ENCODE results near the gene LAMB3. TPM values are rescaled to one million over a fixed set of nuclear protein-coding genes. Genes with fewer than 3 reads are reported as not detected.

The LAMB3 gene
- polyA plus RNA-seq, 5 donors, result 36.5 to 99.7 (median 57.8) TPM

DNA sequence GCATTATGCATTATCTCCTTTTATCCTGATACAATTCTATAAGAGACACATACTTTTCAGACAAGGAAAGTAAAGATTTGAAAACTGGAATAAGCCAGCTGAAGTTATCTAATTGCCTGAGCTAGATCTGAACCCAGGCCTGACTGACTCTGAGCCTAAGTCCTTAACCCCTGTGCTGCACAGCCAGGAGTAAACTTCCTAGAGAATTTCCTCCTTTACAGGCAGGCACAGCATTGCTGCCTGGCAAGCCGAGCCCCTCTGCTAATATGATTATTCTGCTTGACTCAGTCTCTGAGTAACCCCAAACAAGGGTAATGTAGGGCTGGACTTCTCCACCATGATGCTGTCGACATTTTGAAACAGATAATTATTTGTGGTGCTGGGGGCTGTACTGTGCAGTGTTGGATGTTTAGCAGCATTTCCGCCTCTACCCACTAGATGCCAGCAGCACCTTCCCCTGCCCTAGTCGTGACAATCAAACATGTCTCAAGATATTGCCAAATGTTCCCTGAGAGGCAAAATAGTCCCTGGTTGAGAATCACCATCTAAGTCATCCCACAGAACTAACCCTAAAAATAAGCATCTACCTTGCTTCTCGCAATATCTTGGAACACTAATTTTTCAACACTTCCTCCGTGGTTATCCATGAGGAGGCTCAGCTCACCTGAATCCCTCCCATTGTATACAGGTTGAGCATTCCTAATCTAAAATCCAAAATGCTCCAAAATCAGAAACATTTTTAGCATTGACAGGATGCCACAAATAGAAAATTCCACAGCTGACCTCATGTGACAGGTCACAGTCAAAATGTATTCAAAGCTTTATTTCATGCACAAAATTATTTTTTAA lies 50.2 kb downstream of the LAMB3 start:
- peak in 1 of 2 donors; percentile 47 for DNase-seq

DNA sequence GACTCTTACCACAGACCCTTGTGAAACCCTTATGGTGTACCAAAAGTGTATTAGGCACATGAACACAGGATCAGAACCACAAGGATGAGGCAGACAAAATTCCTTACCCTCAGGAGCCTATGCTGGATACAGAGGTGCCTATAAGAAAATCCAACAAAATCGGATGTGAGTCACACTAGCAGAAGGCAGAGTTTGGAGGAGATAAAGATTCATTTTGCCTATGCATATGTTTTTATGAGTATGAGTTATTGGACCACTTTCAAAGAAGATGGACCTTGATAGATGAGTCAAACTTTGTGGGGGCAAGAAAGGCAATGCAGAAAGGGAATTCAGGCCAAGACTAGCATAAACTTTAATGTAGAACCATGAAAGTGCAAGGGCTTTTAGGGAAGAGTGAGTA lies 51.7 kb downstream of the LAMB3 start:
- DNase-seq, result no peak

DNA sequence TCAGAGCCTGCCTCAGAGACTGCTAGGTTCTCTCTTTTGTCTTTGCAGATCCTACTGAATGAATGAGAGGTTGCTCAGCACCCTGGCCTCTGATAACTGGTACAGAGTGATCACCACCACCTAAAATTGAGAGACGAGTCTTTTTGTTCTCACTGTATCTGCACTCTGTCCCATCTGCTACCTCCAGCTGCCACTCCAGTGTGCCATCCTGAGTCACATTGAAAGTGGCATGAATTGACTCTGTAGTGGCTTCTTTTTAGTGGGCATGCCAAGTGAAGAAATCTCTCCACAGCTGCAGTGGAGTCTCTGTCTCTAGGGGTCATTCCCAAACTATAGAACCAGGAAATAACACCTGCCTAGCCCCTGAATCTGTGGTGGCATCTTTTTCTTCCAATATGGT lies 54.0 kb downstream of the LAMB3 start:
- no peak for DNase-seq

DNA sequence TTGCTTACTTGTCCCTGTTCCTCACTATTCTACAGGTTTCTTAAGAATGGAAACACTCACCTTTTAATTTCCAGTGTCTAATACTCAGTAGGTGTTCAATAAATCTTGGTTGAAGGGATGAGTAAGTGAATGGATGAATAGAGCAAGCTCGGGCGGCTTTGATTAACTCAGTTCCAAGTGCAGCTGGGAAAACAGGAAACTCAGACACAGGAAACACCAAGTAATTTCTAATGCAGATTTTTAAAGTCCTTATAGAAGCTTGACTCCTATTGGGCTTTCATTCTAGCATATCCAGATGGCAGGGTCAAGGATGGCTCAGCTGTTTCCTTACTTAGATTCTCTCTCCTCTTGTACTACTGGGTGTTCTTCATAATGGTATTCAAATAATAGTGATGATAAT lies 54.7 kb downstream of the LAMB3 start:
- DNase-seq, result no peak

DNA sequence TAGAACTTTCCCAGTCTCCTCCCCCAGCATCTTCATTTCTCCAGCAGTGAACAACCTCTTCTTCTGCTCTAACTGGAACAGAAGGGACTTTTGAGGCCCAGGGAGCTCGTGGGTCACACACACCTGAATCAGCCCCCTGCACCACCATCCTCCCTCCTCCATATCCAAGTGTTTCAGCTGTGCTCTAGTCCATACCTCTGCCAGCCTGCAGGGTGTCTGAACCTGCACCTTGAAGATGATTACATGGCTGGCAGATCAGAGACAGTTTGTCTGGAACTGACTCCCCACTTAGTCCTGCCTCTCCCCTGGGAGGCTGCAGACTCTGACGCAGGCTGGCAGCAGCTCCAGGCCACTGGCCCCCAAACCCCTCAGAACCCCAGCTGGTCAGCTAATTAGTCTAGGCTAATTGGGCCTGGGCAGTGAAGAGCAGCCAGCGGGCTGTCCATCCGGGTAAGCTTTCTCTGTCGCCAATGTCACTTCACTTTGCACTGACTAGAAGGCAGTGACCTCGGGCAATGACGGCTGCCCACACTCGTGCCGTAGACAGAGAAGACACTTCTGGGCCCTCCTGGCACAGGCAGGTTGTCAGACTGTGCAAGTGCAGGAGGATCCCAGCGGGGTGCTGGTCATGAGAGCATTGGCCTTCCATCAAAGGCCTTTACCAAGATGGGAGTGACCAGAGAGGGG lies 56.5 kb downstream of the LAMB3 start:
- no peak for DNase-seq

DNA sequence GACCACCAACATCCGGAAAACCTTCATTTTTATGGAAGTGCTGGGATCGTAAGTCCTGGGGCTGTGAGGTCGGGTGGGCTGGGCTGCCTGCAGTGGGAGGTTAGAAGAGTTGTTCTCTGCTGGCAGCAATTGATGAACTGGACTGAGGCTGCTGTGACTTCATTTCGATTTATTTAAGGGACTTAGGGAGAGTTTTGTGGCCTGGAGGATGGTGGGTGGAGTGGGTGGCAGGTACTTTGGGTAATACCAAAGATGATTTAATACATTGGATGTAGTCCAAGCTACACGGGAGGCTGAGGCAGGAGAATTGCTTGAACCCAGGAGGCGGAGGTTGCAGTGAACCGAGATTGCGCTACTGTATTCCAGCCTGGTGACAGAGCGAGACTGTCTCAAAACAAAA lies 57.2 kb downstream of the LAMB3 start:
- no peak for DNase-seq

DNA sequence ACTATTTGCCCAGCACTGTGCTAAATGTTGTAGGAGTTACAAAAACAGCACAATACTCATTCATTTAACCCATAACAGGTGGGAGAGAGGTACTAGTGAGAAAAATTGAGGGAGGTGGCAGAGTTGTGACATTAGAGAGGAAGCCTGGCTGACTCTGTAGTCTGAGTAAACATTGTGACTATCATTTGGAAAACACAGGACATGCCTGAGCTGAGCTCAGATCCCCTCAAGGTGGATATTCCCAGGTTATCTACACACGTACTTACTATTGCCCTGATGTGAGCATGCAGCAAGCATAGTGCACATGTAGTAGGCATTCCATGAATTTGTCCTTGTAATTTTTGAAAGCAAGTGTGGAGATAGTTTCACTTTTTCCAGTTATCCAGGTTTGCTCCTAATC lies 57.8 kb downstream of the LAMB3 start:
- no peak for DNase-seq

DNA sequence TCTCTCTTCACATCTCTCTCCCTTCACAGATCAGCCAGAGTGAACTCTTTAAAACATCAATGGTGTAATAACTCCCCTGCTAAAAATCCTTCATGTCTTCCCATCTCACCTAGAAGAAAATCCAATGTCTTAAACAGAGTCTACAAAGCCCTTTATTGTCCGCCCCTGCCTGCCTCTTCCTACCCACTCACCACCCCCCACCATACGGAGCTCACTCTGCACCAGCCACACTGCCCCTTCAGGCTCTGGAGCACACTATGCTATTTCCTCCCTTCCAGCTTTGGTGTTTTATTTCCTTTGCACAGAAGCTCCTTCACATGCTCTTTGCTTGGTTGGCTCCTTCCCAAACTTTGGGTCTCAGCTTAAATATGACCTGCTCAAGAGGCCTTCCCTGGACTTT lies 58.5 kb downstream of the LAMB3 start:
- DNase-seq, result no peak

DNA sequence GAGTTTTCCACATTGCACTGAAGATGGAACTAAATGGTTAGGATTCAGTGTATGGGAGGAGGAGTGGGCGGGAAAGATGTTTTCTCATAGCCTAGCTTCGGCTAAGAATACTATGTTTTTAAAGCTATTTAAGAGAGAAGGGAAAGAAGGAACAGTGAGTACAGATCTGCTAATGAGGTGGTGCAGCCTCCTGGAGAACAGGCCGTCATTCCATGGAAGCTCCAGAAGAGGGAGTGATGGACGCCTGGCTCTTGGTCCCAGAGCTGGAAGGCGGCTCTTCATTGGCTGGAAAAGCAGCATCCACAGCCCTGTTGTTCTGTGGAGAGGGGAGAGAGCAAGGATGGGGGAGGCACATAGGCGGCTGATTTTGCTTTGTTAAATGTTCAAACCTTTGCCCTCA lies 61.8 kb downstream of the LAMB3 start:
- no peak for DNase-seq

DNA sequence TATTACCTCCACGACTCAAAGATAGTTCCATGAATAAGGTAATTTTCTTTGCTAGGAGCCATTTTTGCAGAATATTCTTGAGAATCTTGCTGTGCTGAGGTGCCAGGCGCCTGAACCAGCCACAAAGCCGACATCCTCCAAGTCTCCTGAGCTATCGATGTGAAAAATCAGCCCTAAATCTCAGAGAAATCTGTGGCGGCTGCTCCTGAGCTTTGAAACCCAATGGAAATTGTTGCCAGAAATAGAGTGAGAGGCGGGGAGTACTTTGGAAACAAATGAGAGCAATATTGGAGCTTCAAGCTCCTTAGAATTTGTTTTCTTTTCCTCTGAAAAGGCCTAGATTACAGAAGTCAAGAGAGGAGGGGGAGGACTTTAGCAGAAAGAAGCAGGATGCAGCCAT lies 62.4 kb downstream of the LAMB3 start:
- no peak for DNase-seq

DNA sequence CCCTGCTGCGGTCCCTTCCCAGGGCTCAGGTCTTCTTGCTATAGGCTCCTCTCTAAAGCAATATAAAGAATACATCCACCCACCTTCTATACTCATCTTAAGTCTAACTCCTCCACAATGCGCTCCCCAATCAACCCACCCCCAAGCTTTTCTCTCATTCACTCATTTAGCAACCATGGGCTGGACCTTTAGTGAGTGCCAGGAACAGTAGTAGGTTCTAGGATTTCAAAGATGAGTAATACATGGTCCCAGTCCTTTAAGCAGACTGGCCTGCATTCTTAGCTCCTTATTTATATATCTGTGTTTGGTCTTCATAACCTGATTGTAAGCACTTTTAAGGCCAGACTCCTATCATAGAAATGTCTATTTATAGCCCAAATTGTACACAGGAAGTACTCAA lies 62.8 kb downstream of the LAMB3 start:
- no peak for DNase-seq

DNA sequence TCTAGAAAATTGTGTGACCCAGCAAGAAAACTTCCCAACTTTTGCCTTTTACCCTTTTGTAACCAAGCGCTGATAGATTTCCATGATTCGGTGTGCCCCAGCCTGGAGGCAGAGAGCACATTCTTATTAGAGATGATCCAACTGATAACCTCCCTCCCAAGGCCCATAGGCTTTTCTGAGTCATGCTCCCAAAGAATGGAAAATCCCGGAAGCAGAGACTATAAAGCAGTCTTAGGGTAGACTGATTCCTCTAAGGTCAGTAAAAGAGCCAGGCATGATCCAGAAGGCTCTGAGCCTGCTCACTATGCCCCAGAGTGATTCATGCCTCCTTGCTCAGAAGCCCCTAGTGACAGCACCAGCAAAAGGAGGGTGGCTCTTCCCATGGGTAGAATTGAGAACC lies 64.4 kb downstream of the LAMB3 start:
- DNase-seq, result no peak

DNA sequence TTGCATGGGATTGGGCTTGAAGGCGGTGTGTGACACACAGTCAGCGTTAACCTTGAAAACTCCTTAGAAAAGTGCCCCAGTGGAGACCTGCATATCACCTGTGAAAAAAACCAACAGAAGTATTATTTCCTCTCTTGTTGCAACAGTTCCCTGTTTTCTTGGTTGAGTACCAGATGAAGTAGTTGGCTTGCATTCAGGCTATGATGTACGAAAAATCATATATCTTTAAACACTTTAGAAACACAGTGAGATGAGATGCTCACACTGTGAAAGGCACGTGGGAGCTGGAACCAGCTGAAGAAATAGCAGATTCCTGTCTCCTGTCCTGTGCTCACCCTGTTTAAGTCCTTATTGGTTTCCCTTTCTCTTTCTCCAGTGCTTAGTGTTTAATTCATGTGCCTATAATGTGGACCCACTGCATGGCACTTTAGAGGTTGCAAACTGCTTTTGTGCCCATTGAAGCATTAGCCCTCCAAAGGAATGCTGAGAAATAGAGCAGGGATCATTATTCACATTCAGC lies 65.9 kb downstream of the LAMB3 start:
- DNase-seq, result peak in 1 of 2 donors; percentile 10

DNA sequence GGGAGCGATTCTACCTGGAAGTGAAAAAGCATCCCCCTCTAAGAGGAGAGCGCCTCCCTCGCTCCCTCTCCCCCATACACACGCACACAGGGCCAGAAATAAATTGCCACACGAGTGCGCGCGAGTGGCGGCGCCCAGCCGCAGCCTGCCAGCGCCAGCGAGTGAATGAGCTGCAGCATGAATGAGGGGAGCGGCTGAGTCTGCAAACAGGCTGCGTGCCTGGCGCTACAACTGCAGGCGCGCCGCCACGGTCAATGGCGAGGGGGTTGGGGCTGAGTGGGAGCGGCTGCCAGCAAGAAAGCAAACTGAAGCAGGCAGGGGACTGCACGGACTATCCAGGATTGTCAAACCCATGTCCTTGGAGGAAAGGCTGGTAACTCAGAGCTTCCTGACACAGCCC lies 66.6 kb downstream of the LAMB3 start:
- DNase-seq, result peak; percentile 65 to 70

DNA sequence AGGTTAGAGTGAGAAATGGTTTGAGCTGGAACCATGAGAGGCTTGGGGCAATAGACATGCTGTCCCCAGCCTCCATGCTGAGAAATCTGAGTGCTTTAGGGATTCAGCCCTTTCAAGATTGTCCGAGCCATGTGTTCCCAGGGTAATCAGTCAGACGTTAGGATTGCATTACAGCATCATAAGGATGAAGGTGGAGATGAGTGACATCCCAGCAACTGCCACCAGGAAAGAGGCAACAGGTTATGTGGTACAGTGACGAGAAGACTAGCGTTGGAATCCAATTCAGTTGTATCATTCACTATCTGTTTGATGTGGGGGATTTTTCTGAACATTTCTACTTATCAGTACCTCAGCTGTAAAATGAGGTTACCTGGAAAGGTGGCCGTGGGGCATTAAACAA lies 67.0 kb downstream of the LAMB3 start:
- DNase-seq, result no peak

DNA sequence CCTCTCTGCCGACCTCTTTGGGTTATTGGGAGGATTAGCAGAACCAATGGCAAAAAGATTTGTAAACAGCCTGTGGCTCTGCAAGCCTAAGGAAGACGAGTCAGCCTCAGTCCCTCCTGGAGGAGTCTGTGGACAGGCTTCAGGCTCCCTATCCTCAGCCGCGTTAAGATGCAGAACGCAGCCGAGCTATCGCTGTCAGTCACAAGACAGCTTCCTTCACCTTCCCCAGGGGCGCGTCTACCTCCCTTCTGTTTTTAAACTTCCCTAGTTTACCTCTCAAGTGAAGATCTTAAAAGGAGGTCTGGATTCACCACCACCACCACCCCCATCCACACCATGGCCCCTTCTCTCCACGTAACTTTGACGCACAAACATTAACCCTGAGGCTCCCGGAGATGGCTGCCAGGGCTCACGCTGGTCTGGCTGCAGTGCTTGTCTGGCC lies 68.0 kb downstream of the LAMB3 start:
- DNase-seq, result no peak

DNA sequence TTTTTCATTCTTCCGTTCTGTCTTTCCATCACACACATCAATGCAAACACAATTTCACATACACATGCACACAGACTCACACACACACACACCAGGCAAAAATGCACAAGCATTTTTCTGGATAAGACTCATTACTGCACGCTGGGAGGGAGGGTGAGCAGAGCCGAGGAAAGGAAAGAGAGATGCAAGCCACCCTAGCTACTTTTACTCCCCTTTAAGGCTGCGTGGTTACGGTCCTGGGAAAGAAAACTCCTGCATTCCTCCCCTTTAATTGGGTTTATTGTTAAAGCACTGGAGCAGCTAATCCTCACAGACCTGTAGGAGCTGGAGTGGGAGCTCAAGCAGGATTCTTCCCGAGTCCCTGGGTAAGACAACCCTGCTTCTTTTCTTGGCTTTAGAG lies 68.8 kb downstream of the LAMB3 start, which contains the start of gene CAMK1G:
TSS of gene CAMK1G (plus strand) at position 307 of the 400 bp plus-strand sequence. CDS start 11,270 bp downstream, outside the sequence.
- peak; percentile 40 to 55 for DNase-seq

DNA sequence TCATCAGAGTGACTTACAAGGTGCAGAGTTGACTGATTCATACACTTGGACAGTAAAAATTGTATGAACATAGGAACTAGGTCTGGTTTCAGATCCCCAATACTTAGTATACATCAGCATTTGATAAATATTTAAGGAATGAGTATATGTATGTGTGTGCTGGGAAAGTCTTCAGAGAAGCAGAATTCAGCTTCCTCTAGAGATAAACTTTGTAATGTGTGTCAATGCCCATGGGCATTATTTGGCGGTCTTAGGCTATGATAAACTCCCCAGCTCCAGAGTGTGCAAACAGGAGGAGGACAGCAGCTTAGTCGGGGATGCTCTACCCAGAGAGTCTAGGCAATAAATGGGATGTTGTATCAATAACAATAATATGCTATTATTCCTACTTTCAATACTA lies 71.6 kb downstream of the LAMB3 start:
- DNase-seq, result no peak

DNA sequence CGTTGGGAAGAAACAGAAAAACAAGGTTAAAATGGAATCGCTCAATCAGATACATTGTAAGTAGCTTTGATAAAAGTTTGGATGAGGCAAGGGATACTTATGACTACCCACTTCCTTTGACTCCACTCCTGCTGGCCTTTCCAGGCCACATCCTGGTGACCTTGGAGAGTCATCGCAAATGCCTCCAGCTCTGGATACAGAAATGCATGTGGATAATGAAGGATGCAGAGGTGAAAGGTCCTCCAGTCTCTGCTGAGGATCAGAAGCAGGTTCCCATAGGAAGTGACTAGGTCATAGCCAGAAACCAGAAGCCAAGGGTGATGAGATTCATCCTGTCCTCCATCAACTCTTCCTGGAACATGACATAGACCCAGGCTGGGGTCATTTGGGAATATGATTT lies 74.9 kb downstream of the LAMB3 start:
- DNase-seq, result no peak

DNA sequence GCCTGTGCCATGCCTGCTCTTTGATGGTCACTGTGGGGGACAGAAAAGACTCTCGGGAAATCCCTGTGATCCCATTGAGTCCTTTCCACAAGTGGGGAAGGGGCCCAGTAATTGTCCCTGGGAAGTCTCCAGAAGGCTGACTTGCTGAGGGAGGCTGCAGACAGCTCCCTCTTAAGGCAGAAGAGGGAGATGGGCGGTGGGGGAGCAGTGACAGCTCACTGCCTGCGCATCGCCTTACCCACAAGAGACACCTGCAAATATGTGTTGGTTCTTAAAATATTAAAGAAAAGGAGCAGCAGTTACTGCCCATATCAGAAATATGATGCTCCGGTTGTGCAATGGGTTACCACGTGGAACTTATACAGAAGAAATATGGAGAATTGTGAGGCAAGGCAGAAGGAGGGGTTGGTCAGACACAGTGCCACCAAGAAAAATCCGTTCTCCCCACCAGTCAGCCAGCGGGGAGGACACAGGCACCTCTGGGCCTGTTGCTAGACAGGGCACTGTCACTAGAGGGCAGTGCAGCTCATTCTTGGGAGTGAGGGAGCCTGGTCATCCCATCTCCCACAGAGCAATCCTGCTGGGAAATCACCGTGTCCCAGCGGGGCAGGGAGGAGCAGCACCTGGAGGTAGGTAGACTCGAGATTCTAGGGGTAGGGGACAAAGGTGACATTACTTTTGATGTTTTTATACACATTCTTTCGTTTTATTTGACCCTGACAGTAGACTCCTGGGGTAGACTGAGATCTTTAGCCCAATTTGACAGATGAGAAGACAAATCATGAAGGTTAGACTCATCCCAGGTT lies 75.6 kb downstream of the LAMB3 start:
- DNase-seq, result peak; percentile 53 to 66

DNA sequence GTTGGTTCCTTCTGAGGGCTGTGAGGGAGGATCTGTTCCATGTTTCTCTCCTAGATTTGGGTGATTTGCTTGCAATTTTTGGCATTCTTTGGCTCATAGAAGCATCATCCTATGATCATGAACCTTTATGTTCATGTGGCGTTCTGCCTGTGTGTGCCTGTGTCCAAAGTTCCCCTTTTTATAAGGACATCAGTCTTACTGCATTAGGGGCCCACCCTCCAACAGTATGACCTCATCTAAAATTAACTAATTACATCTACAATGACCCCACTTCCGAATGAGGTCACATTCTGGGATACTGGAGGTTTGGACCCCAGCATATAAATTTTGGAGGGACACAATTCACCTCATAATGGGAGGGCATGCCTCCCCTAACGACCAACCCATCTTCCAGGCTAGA lies 81.5 kb downstream of the LAMB3 start:
- no peak for DNase-seq
